Upper lobe of right lung (tissue), 1 donor: ENCODE measurements around the gene PIH1D2. TPM values are rescaled to one million over a fixed set of nuclear protein-coding genes. Genes with fewer than 3 reads are reported as not detected.

ENCODE experiments used
- ATAC-seq: fragments of 200-7000 bp; cut with Tn5 transposase; one replicate; pipeline ENCODE4 v1.9.1; 2020; ENCODE audit warnings: mild to moderate bottlenecking, moderate library complexity
- DNase-seq: peaks from one replicate; pipeline ENCODE4 v3.0.0-alpha.2; 2020
- H3K27ac ChIP-seq: fragments of 200-600 bp; one replicate; pipeline ENCODE4 v1.8.0; 2022
- H3K27me3 ChIP-seq: fragments of 200-600 bp; one replicate; pipeline ENCODE4 v1.8.0; 2022; ENCODE audit warnings: mild to moderate bottlenecking
- H3K36me3 ChIP-seq: fragments of 200-600 bp; one replicate; pipeline ENCODE4 v1.8.0; 2022
- H3K4me1 ChIP-seq: fragments of 200-600 bp; one replicate; pipeline ENCODE4 v1.8.0; 2022
- H3K4me3 ChIP-seq: fragments of 200-600 bp; one replicate; pipeline ENCODE4 v1.8.0; 2022; ENCODE audit warnings: mild to moderate bottlenecking
- H3K9me3 ChIP-seq: fragments of 200-600 bp; one replicate; pipeline ENCODE4 v1.8.0; 2022
- CTCF ChIP-seq: fragments of 200-600 bp; IDR thresholded peaks from one replicate; pipeline ENCODE4 v1.8.0; 2022; ENCODE audit warnings: antibody characterized with exemption
- intact Hi-C: fragments of 100-400 bp; cut with DNase I; formaldehyde crosslinking; loops from one replicate; pipeline ENCODE4 v1.11.0; 2022
- total RNA-seq: library from RNA; stranded (reverse); fragmentation: NEBNext Ultra II Directional; extraction: Animal tissue kit (Norgen Biotek cat#: 25700); gene quantifications from one replicate; pipeline ENCODE4 v1.2.1, GENCODE V29; 2021
- donor health status: DM: no; HTN: yes; CAD: no; lungs with severe emphysema.

The PIH1D2 gene
- total RNA-seq, 1 donor from 2014 or later = 1.3 TPM

- H3K27ac ChIP-seq = peak overlapping the region; percentile 83
- peak overlapping the region; percentile 90 for H3K4me3 ChIP-seq
- no peaks in the 10 kb centered on the region for H3K27me3 ChIP-seq
- H3K9me3 ChIP-seq = no peaks in the 10 kb centered on the region
- no peak for TF ChIP-seq CTCF
- intact Hi-C loops = no loop called here
- H3K4me1 ChIP-seq = peaks cover 32% of the 10 kb centered on the region
- DNase-seq (no peak), ATAC-seq (peak; percentile 46)
- H3K36me3 ChIP-seq = peaks cover 76% of the 10 kb centered on the region
These were observed 12.1 kb upstream of the PIH1D2 start for GRCh38 chr11:112085822-112086421.

GRCh38 chr11:112082729-112083128 is 8.9 kb upstream of the PIH1D2 start:
- no peak overlapping the region for H3K4me3 ChIP-seq
- no peaks in the 10 kb centered on the region for H3K9me3 ChIP-seq
- TF ChIP-seq CTCF = no peak
- no peaks in the 10 kb centered on the region for H3K27me3 ChIP-seq
- H3K4me1 ChIP-seq = peaks cover 14% of the 10 kb centered on the region
- H3K36me3 ChIP-seq = peaks cover 77% of the 10 kb centered on the region
- DNase-seq (no peak), ATAC-seq (no peak)
- intact Hi-C loops = no loop called here
- H3K27ac ChIP-seq = no peak overlapping the region

- H3K9me3 ChIP-seq = no peaks in the 10 kb centered on the region
- H3K36me3 ChIP-seq = peaks cover 36% of the 10 kb centered on the region
- TF ChIP-seq CTCF = no peak
- H3K27ac ChIP-seq = no peak overlapping the region
- DNase-seq (no peak), ATAC-seq (no peak)
- no peak overlapping the region for H3K4me3 ChIP-seq
- no peaks in the 10 kb centered on the region for H3K27me3 ChIP-seq
- H3K4me1 ChIP-seq = no peaks in the 10 kb centered on the region
- intact Hi-C loops = no loop called here
These were observed 10.9 kb downstream of the PIH1D2 start for GRCh38 chr11:112062923-112063322.

- intact Hi-C loops = no loop called here
- ATAC-seq (no peak), DNase-seq (no peak)
- Histone ChIP-seq H3K9me3 (no peaks in the 10 kb centered on the region), H3K4me3 (no peak overlapping the region), H3K4me1 (no peaks in the 10 kb centered on the region), H3K27me3 (no peaks in the 10 kb centered on the region), H3K36me3 (peaks cover 68% of the 10 kb centered on the region), H3K27ac (no peak overlapping the region)
- TF ChIP-seq CTCF = no peak
These were observed 15.7 kb downstream of the PIH1D2 start for GRCh38 chr11:112058103-112058502.

- ATAC-seq = no peak
- Histone ChIP-seq H3K9me3 (no peaks in the 10 kb centered on the region), H3K27ac (no peak overlapping the region), H3K27me3 (no peaks in the 10 kb centered on the region), H3K4me1 (no peaks in the 10 kb centered on the region), H3K36me3 (peaks cover 66% of the 10 kb centered on the region), H3K4me3 (no peak overlapping the region)
- DNase-seq = no peak
- intact Hi-C loops = no loop called here
- no peak for TF ChIP-seq CTCF
These were observed 16.6 kb downstream of the PIH1D2 start for GRCh38 chr11:112057170-112057569.

- peaks cover 82% of the 10 kb centered on the region for H3K36me3 ChIP-seq
- H3K4me3 ChIP-seq = no peak overlapping the region
- intact Hi-C loops = no loop called here
- no peak for TF ChIP-seq CTCF
- H3K27me3 ChIP-seq = no peaks in the 10 kb centered on the region
- H3K9me3 ChIP-seq = no peaks in the 10 kb centered on the region
- DNase-seq = no peak
- no peak overlapping the region for H3K27ac ChIP-seq
- no peak for ATAC-seq
- H3K4me1 ChIP-seq = no peaks in the 10 kb centered on the region
These were observed 22.0 kb downstream of the PIH1D2 start for GRCh38 chr11:112051768-112052167.
